Measurements from ENCODE around the gene ADRB1.

DNA sequence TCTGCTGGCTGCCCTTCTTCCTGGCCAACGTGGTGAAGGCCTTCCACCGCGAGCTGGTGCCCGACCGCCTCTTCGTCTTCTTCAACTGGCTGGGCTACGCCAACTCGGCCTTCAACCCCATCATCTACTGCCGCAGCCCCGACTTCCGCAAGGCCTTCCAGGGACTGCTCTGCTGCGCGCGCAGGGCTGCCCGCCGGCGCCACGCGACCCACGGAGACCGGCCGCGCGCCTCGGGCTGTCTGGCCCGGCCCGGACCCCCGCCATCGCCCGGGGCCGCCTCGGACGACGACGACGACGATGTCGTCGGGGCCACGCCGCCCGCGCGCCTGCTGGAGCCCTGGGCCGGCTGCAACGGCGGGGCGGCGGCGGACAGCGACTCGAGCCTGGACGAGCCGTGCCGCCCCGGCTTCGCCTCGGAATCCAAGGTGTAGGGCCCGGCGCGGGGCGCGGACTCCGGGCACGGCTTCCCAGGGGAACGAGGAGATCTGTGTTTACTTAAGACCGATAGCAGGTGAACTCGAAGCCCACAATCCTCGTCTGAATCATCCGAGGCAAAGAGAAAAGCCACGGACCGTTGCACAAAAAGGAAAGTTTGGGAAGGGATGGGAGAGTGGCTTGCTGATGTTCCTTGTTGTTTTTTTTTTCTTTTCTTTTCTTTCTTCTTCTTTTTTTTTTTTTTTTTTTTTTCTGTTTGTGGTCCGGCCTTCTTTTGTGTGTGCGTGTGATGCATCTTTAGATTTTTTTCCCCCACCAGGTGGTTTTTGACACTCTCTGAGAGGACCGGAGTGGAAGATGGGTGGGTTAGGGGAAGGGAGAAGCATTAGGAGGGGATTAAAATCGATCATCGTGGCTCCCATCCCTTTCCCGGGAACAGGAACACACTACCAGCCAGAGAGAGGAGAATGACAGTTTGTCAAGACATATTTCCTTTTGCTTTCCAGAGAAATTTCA lies 1.7 kb downstream of the ADRB1 start:
- TF ChIP-seq, protein P1, sequence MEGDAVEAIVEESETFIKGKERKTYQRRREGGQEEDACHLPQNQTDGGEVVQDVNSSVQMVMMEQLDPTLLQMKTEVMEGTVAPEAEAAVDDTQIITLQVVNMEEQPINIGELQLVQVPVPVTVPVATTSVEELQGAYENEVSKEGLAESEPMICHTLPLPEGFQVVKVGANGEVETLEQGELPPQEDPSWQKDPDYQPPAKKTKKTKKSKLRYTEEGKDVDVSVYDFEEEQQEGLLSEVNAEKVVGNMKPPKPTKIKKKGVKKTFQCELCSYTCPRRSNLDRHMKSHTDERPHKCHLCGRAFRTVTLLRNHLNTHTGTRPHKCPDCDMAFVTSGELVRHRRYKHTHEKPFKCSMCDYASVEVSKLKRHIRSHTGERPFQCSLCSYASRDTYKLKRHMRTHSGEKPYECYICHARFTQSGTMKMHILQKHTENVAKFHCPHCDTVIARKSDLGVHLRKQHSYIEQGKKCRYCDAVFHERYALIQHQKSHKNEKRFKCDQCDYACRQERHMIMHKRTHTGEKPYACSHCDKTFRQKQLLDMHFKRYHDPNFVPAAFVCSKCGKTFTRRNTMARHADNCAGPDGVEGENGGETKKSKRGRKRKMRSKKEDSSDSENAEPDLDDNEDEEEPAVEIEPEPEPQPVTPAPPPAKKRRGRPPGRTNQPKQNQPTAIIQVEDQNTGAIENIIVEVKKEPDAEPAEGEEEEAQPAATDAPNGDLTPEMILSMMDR (IDR thresholded peaks at IDR 0.05) = no peak
- TF ChIP-seq POLR2A (IDR thresholded peaks at IDR 0.05) = no peak
